ENCODE results near the gene CP.

Gene CP

DNA sequence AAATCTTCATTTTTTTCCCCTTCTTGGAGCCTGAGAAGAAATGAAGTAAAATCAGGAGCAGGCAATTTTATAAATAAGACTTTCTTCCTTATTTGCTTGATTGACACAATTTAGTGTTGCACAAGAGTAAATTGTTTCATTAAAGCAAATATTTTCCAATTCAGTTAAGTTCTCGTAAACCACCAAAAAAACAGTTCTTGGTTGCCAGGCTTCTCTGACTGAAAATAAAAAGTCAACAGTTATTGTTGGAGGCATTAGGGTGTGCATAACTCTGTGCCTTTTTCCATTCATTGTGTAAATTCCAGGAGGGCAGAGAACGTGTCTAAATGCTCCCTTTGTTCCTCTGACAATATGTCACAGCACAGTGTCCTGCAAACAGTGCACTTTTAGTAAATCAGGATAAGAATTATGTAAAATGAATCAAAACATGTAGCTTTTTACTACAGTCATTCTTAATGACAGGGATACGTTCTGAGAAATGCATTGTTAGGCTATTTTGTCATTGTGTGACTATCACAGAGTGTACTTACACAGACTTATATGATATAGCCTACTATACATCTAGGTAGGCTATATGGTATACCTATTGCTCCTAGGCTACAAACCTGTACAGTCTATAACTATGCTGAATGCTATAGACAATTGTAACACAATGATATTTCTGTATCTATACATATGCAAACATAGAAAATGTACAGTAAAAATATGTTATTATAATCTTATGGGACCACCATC is at the start of gene CP:
CP (minus strand) TSS at position 47 of the 735 bp plus-strand sequence; CDS start at position 10, 37 bp downstream.
- Mint-ChIP-seq H3K36me3 (ENCODE audit: low read depth) (no peaks in the 10 kb centered on the region), H3K4me3 (no peak within 1 kb of the TSS), H3K9me3 (no peaks in the 10 kb centered on the region), H3K27ac (no peak within 1 kb of the TSS), H3K27me3 (peaks cover 2% of the 10 kb centered on the region), H3K4me1 (peaks cover 22% of the 10 kb centered on the region)
- DNase-seq: no peak
- no peak for ATAC-seq

DNA sequence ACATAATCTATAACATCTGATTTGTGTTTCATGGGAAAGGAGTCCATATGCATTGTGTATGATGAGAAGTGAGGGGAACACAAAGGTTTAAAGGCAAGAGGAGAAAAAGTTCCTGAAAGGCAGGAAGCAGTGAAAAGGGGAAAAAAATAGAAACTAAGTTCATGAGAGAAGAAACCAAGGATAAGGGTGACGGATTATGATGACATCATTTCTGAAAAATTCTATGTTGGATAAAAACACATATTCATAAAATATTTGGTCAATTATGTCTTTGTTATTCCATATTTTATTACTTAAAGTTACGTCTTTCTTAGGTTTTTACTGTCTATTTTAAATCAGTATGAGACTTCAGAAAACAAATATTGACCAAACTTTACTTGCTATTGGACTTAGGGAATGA is 48.6 kb upstream of the CP start:
- Mint-ChIP-seq H3K36me3 (ENCODE audit: low read depth) (no peaks in the 10 kb centered on the region), H3K4me3 (no peak overlapping the region), H3K4me1 (no peaks in the 10 kb centered on the region), H3K9me3 (no peaks in the 10 kb centered on the region), H3K27ac (no peak overlapping the region), H3K27me3 (no peaks in the 10 kb centered on the region)
- DNase-seq (no peak), ATAC-seq (no peak)

DNA sequence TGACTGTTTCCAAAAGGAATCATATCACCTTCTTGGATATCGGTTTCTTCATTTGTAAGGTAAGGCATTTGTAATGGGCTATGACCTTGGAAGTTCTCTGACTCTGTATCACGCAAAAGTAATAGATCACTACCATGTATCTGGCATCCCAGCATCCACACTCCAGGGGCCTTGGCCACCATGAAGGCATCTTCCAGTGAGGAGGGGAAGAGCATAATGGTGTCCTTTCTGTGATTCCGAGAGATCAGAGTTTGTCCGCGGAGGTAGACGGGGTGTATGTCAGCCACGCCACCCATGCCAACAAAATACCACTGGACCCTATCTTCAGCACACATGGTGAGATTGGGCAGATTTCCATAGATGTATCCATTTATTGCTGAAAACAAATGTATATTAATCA is 48.1 kb upstream of the CP start:
- Mint-ChIP-seq H3K36me3 (ENCODE audit: low read depth) (no peaks in the 10 kb centered on the region), H3K27me3 (no peaks in the 10 kb centered on the region), H3K27ac (no peak overlapping the region), H3K4me1 (no peaks in the 10 kb centered on the region), H3K9me3 (no peaks in the 10 kb centered on the region), H3K4me3 (no peak overlapping the region)
- DNase-seq (no peak), ATAC-seq (no peak)

DNA sequence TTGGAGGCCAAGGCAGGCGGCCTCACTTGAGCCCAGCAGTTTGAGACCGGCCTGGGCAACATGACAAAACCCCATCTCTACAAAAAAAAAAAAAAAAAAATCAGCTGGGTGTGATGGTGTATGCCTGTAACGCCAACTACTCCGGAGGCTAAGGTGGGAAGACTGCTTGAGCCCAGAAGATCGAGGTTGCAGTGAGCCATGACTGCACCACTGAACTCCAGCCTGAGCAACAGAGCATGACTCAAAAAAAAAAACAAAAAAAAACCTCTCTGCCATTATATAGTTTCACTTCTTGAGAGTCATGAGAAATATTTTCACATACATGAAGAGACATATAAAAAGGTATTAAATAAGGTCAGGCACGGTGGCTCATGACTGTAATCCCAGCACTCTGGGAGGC is 45.9 kb upstream of the CP start:
- no peak for ATAC-seq
- Mint-ChIP-seq H3K4me1 (no peaks in the 10 kb centered on the region), H3K9me3 (no peaks in the 10 kb centered on the region), H3K27ac (no peak overlapping the region), H3K4me3 (no peak overlapping the region), H3K36me3 (ENCODE audit: low read depth) (no peaks in the 10 kb centered on the region), H3K27me3 (no peaks in the 10 kb centered on the region)
- DNase-seq: no peak

DNA sequence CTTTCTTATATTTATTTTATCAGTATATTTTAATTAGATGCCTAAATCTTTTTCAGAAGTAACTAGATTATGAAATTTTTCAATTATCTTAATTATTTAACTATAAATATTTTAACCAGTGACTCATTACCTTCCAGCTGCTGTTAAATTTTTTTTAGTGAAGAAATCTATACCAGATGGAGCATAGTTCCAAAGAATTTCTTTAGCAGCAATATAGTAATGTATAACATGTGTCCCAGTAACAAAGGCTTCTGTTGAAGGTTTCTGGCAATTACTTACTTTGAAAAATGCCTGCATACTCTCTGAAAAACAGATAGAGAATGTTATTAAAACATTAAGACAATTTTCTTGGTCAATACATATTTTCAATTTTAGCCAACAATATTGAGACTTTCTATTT is 45.1 kb upstream of the CP start:
- no peak overlapping the region for H3K4me3 Mint-ChIP-seq
- no peaks in the 10 kb centered on the region for H3K9me3 Mint-ChIP-seq
- no peaks in the 10 kb centered on the region for H3K36me3 Mint-ChIP-seq (ENCODE audit: low read depth)
- H3K4me1 Mint-ChIP-seq: no peaks in the 10 kb centered on the region
- no peak overlapping the region for H3K27ac Mint-ChIP-seq
- H3K27me3 Mint-ChIP-seq: no peaks in the 10 kb centered on the region
- DNase-seq (no peak), ATAC-seq (no peak)

DNA sequence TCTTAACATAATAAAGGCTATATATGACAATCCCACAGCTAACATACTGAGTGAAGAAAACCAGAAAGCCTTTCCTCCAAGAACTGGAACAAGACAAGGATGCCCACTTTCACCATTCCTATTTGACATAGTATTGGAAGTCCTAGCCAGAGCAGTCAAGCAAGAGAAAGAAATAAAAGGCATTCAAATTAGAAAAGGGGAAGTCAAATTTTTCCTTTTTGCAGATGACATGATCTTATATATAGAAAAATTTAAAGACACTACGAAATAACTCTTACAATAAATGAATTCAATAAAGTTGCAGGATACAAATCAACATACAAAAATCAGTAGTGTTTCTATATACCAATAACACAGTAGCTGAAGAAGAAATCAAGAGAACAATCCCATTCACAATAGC is 42.2 kb upstream of the CP start:
- Mint-ChIP-seq H3K4me3 (no peak overlapping the region), H3K27me3 (no peaks in the 10 kb centered on the region), H3K36me3 (ENCODE audit: low read depth) (no peaks in the 10 kb centered on the region), H3K4me1 (no peaks in the 10 kb centered on the region), H3K9me3 (no peaks in the 10 kb centered on the region), H3K27ac (no peak overlapping the region)
- ATAC-seq (no peak), DNase-seq (no peak)

DNA sequence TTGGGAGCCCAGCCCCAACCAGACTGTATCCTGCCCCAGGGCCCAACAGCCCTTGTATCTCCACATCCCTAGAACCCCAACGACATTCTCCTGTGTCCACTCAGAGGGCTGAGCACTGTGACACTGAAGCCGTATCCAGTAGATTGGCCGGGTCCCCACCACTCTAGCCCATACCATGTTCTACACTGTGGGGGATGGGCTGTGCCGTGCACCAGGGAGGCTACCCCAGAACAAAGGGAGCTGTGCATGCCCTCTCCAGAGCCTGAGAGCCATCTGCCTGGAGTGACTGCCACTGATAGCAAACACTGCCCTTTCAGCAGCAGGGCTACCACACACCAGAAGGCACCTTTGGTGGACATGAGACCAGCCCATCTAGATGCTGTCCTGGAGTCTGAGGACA is 37.1 kb upstream of the CP start:
- no peaks in the 10 kb centered on the region for H3K9me3 Mint-ChIP-seq
- DNase-seq (no peak), ATAC-seq (no peak)
- H3K27ac Mint-ChIP-seq: no peak overlapping the region
- H3K36me3 Mint-ChIP-seq (ENCODE audit: low read depth): no peaks in the 10 kb centered on the region
- no peaks in the 10 kb centered on the region for H3K27me3 Mint-ChIP-seq
- H3K4me3 Mint-ChIP-seq: no peak overlapping the region
- no peaks in the 10 kb centered on the region for H3K4me1 Mint-ChIP-seq

DNA sequence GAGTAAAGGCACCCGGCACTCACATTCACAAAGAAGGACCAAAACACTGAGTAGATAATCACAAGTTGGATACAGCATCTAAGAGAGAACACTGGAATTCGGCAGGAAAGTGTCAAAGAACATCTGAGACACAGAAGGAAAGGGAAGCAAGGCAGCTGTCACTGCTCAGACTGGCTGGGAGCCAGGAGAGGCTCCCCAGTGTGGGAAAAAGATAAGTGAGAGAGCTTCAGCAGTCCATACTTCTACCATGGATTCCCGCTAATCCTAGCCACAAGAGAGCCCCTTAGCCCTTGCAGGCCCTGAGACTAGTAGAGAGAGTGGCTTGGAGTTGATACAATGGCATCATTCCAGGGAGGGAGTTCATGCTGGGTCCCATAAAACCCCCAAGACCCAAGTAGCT is 36.7 kb upstream of the CP start:
- no peak for DNase-seq
- no peaks in the 10 kb centered on the region for H3K36me3 Mint-ChIP-seq (ENCODE audit: low read depth)
- no peaks in the 10 kb centered on the region for H3K4me1 Mint-ChIP-seq
- no peaks in the 10 kb centered on the region for H3K27me3 Mint-ChIP-seq
- no peak for ATAC-seq
- H3K27ac Mint-ChIP-seq: no peak overlapping the region
- no peaks in the 10 kb centered on the region for H3K9me3 Mint-ChIP-seq
- no peak overlapping the region for H3K4me3 Mint-ChIP-seq

DNA sequence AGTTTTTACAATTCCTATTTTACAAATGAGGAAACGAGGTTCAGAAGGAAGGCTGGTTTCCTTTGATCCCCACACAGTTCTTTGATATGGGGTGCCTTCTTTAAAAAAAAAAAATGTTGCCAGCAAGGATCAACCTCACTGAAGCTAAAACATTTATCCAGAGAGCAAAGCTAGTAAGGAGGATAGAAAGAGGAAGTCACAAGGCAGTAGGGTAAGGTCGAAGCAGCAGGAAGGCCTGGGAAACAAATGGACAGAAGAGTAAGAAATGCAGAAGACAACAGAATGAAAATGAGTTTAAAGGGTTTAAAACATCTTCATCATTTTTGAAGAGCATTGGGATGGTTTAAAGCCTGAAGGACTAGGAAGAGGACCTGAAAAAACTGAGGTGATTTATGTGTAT is 30.6 kb upstream of the CP start:
- DNase-seq (no peak), ATAC-seq (no peak)
- Mint-ChIP-seq H3K36me3 (ENCODE audit: low read depth) (no peaks in the 10 kb centered on the region), H3K4me1 (peaks cover 22% of the 10 kb centered on the region), H3K27me3 (peaks cover 5% of the 10 kb centered on the region), H3K27ac (no peak overlapping the region), H3K9me3 (no peaks in the 10 kb centered on the region), H3K4me3 (no peak overlapping the region)

DNA sequence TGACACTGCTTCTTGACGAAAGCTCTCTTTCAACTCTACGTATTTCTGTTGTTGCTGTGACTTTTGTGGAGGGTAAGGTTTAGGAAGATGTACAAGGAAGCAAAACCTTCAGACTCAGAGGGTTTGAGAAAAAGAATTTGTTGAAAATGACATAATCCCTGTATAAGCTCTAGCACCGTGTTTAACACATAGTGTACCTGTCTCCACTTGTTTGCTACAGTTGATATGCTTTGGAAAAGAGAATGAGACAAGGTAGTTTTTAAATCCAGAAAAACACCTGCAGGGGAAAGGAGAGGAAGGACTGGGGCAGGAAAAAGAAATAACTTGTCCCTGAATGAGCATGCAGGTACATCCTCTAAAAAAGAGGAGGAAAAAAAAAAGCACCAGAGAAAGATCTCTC is 29.6 kb upstream of the CP start:
- H3K4me3 Mint-ChIP-seq: no peak overlapping the region
- peaks cover 5% of the 10 kb centered on the region for H3K27me3 Mint-ChIP-seq
- no peak overlapping the region for H3K27ac Mint-ChIP-seq
- no peaks in the 10 kb centered on the region for H3K36me3 Mint-ChIP-seq (ENCODE audit: low read depth)
- ATAC-seq: no peak
- H3K4me1 Mint-ChIP-seq: peaks cover 28% of the 10 kb centered on the region
- DNase-seq: no peak
- H3K9me3 Mint-ChIP-seq: no peaks in the 10 kb centered on the region

DNA sequence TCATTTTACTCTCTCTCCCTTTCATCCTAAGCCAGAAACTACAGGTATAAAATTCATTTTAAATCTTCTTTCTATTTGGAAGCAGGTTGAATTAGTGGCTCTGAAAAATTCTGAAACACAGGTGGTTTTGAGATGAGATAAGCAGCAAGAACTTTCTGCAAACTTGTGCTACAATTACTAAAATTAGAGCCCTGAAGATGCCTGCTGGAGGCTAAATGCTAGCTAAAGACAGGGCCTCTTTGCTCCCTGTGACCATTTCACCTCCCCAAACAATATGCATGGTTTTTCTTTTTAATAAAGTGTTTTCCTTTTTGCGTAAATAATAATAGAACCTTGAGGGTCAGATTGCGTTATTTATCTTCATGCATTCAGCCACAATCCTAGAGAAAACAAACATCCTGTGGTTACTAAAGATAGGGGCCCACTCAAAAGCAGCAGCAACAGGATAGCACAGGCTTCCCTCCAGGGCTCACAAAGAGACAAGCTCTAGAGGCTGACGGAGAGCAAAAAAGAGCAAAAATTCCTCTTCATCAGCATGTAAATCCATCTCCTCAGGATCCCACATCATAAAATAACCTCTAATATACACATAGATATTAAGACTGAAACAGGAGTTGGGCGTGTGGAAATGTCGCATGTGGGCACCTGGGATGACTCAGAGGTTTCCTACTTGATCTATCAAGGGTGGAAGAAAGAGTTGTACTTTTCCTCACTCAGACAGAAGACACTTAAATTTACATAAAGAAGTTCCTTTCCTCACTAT is 26.5 kb upstream of the CP start:
- H3K4me3 Mint-ChIP-seq: peak overlapping the region; percentile 8
- DNase-seq: peak; percentile 53
- H3K9me3 Mint-ChIP-seq: no peaks in the 10 kb centered on the region
- peak; percentile 88 for ATAC-seq
- peaks cover 47% of the 10 kb centered on the region for H3K4me1 Mint-ChIP-seq
- H3K36me3 Mint-ChIP-seq (ENCODE audit: low read depth): no peaks in the 10 kb centered on the region
- H3K27ac Mint-ChIP-seq: peak overlapping the region; percentile 86
- H3K27me3 Mint-ChIP-seq: peaks cover 5% of the 10 kb centered on the region

DNA sequence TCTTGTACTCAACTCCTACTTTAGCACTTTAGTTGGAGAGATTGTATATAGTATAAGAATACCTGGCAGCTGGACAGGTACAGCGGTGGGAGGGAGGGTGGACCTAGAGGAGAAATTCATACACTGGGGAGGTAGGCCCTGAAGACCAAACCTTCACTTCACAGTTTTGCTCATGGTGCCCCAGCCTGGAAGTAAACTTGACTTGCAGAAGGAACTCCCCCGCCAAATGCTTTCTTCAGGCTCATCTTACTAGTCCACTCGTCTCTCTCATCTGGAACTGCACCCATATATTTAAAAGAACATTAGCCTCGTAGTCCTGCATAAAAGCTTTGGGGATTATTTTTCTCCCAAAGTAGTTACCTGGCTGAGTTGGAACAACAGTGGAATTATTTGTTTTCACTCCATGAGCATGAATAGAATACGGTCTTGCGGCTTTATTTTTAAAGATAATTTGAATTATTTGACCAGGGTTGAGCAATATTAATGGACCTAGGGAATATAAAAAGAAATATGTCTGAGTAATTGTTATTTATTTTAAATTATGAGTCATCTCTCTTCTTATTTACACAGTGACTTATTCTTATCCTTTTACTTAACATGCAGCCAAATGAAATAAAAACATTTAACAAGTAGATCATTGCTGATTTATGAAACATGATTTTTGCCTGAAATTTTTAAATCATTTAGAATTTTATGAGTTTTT is 25.5 kb upstream of the CP start:
- no peaks in the 10 kb centered on the region for H3K36me3 Mint-ChIP-seq (ENCODE audit: low read depth)
- peaks cover 47% of the 10 kb centered on the region for H3K4me1 Mint-ChIP-seq
- no peak for DNase-seq
- H3K27ac Mint-ChIP-seq: no peak overlapping the region
- peaks cover 5% of the 10 kb centered on the region for H3K27me3 Mint-ChIP-seq
- no peaks in the 10 kb centered on the region for H3K9me3 Mint-ChIP-seq
- no peak for ATAC-seq
- no peak overlapping the region for H3K4me3 Mint-ChIP-seq

DNA sequence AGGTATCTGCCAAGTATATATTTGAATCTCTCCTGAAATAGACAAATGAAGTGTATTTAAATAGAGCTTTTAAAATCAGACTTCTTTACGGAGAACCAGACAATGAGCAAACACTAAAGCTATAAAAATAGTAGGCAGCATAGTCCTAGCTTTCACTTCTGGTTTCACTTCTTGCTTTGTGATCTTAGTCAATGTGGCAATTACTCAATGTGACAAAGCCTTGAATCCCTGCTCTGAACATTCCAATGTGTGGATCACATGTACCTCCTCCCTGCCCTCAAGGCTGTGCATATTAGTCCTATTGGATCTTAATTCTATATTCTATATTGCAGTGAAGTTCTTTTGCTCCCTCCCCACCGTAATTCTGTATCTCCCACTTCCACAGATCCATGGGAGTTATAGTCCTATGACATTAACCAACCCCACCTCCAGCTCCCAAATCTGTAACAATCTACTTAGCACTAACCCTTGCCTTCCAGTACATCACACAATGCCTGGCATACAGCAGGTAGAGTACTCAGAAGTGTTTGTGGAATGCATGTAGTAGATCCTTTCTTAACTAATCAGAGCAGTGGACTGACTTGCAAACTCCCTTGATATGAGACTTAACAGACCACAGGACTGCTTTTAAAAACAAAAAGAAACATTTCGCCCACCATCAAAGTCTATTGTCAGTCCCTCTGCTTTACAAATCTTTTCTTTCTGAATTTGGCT is 24.3 kb upstream of the CP start:
- DNase-seq: no peak
- Mint-ChIP-seq H3K27me3 (peaks cover 2% of the 10 kb centered on the region), H3K4me1 (peaks cover 47% of the 10 kb centered on the region), H3K27ac (peak overlapping the region; percentile 8), H3K9me3 (no peaks in the 10 kb centered on the region), H3K4me3 (peak overlapping the region; percentile 34), H3K36me3 (ENCODE audit: low read depth) (no peaks in the 10 kb centered on the region)
- peak; percentile 51 for ATAC-seq

DNA sequence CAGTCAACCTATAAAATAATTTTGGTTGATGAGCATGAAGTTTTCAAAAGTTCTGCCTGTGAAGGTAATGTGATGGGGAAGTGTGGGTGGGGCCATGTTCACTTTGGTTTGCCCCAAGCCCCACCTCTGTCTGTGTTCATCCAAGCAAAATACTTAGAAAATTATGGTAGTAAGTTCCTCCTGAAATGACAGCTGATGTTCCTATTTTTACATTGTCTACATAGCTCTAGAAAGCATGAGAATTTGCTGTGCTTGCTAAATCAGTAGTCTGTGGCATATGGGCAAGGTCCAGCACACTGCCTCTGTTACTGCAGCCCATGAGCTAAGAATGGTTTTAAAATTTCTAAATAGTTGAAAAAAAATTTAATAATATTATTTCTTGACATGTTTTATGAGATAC is 21.9 kb upstream of the CP start:
- no peak for ATAC-seq
- Mint-ChIP-seq H3K4me1 (peaks cover 37% of the 10 kb centered on the region), H3K27me3 (no peaks in the 10 kb centered on the region), H3K27ac (no peak overlapping the region), H3K36me3 (ENCODE audit: low read depth) (no peaks in the 10 kb centered on the region), H3K9me3 (no peaks in the 10 kb centered on the region), H3K4me3 (no peak overlapping the region)
- no peak for DNase-seq
